Transverse colon (tissue), 4 donors: ENCODE measurements around the gene ZNF778.

Experiments used
- CTCF ChIP-seq, 5 experiments: fragments of 200-600 bp in 3 of 5; fragments of 450-650 bp in 2 of 5; sonication (generic) in 3 of 5; IDR thresholded peaks; 1 replicate in 2 of 5; 2 replicates in 3 of 5; pipeline ENCODE4 v1.5.1; 2016 to 2017; ENCODE audit warnings: antibody characterized with exemption in 5 of 5, inconsistent platforms in 3 of 5, mild to moderate bottlenecking in 2 of 5, moderate library complexity in 1 of 5
- POLR2A ChIP-seq: fragments of 450-650 bp; IDR thresholded peaks from one replicate; pipeline ENCODE4 v1.6.1; 2016; ENCODE audit warnings: antibody characterized with exemption, mild to moderate bottlenecking, moderate library complexity
- POLR2AphosphoS5 ChIP-seq, 3 donors: sonication (generic); formaldehyde crosslinking; IDR thresholded peaks; one replicate each; pipeline ENCODE4 v1.6.1; 2016; ENCODE audit warnings: antibody characterized with exemption in 3 of 3

GRCh38 chr16:89277641-89278341, 60.3 kb downstream of the ZNF778 start:
- TF ChIP-seq POLR2A (no peak), CTCF (IDR thresholded peaks at IDR 0.05) (no peak), POLR2AphosphoS5 (IDR thresholded peaks at IDR 0.05) (no peak)
